GM19467 (cell line): Measurements from ENCODE around the gene MEI1.

Experiments
- ATAC-seq: cut with Tn5 transposase; IDR thresholded peaks from one replicate; pipeline ENCODE4 v1.9.1; 2021; ENCODE audit warnings: mild to moderate bottlenecking, moderate library complexity; ENCODE audit not compliant: unreplicated experiment

Gene MEI1

DNA sequence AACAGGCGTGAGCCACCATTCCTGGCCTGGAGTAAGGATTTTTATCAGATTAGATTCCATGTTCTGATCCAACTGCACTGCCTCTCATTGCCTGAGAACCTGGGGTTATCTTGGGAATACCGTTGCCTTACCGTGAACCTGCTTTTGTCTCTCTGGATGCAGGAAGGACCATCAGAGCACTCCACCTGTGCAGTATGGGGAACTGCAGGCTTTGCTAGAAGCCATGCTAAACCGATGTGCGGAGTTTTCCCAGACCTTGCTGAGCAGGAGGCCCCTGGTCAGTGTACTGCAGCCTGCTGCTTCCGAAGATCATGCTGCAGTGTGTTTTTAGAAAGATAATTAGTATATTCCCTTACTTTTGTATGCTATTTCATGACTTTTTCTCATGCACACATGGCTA is 43.6 kb downstream of the MEI1 start:
- ATAC-seq, result no peak

DNA sequence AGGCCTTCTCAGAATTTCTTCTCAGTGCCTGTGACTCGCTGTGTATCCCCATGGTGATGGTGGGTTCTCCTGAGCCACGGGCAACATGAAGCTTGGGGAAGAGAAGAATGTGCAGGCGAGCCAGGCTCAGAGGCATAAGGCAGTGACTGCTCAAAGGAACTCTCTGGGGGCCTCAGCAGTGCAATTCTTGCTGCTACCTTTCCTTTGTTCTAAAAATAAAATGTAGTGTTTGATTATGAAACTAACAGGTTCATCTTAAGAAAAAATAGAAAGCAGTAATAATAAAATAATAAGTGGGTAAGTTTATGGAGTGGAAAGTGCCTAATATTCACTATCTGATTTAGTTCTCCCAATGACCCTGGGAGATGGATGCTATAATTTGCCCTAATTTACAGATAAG is 46.7 kb downstream of the MEI1 start:
- no peak for ATAC-seq

- no peak for ATAC-seq
Observed at GRCh38 chr22:41746567-41747400, 47.5 kb downstream of the MEI1 start.

DNA sequence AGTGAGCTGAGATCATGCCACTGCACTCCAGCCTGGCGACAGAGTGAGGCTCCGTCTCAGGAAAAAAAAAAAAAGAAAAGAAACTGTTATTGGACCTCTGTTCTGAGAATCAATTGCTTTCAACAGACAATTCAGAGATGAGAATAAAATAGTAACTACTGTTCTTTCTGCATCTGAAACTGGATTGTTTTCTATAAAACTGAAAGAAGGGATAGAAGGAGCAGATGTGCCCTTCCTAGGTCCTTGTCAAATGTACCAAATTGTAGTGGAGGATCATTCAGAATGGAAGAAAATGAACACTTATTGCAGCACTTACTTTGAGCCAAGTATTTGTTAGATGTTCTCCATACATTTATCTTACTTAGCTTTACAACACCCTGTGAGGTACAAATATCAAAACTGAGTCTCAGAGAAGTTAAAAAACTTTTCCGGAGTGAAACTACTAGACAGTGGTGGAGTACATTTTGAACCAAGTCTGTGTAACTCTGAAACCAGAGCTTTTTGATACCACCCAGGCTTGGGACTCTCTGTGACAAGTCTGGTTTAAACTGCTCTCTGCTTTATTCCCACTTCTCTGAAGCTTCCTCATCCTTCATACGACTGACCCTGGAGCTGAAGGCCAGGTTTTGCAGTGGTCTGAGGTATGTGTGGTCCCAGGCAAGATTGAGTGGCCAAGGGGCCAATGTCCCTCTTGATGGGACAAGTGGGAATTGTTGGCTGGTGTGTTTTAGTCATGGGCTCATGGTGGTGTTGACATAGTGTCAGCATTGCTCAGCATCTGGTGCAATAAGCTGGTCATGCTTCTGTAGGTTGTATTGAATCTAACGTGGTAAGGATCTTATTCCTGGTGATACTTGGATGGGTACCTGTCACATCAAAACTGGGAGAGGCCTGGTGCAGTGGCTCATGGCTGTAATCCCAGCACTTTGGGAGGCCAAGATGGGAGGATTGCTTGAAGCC is 53.0 kb downstream of the MEI1 start:
- no peak for ATAC-seq

- ATAC-seq, result no peak
Observed at GRCh38 chr22:41753984-41754383, 54.7 kb downstream of the MEI1 start.

- ATAC-seq, result no peak
Observed at GRCh38 chr22:41757502-41757901, 58.2 kb downstream of the MEI1 start.

- ATAC-seq, result no peak
Observed at GRCh38 chr22:41758231-41758630, 58.9 kb downstream of the MEI1 start.

GRCh38 chr22:41762980-41763779 is 63.9 kb downstream of the MEI1 start:
- ATAC-seq, result no peak

DNA sequence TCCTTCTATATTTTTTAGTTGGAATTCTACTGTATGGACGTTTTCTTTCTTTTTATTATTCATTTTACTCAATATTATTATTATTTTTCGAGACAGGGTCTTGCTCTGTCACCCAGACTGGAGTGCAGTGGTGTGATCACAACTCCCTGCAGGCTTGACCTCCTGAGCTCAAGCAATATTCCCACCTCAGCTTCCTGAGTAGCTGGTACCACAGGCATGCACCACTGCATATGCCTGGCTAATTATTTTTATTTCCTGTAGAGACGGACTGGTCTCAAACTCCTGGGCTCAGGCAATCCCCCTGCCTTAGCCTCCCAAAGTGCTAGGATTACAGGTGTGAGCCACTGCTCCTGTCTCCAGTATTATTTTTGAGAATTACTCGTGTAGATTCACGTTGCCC is 67.2 kb downstream of the MEI1 start:
- no peak for ATAC-seq

GRCh38 chr22:41768430-41768829 is 69.1 kb downstream of the MEI1 start:
- ATAC-seq, result no peak

DNA sequence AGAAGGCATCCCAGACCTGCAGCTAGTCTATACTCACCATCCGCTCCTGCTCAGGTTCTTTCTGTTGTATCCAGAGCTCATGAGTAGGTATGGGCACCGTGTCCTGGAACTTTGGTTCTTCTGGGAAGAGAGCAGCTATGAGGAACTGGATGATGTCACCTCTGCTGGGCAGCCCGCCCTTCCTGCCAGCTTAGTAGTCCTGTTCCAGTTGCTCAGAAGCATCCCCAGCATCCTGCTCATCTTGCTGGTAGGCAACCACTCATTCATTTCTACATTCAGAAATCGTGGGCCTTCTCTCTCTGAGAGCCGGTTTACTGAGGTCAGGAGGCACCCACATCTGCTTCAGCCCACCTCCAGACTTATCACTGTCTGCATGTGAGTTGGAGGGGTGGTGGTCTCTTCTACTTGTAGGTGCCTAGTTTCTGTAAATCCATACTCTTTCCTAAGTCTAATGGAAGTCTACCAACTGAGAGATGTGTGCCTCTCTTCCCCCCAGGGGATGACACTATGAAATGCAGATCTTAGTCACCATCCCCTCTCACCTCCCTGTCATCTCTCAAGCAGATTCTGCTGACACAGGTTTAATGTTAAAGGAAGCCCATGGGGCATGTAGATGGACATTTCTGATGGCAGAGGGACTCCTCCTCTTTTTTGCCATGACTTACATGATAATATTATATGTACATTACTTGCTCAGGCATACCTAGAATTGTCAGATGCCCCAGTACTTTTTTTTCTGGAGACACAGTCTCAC is 71.6 kb downstream of the MEI1 start:
- ATAC-seq, result no peak

DNA sequence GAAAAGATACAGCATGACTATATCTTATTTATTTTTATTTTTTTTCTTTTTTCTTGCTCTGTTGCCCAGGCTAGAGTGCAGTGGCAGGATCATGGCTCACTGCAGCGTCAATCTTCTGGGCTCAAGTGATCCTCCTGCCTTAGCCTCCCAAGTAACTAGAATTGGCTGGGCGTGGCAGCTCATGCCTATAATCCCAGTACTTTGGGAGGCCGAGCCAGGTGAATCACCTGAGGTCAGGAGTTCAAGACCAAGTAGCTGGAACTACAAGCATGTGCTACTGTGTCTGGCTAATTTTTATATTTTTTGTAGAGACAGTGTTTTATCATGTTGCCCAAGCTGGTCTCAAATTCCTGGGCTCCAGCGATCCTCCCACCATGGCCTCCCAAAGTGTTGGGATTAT is 72.9 kb downstream of the MEI1 start:
- ATAC-seq, result no peak

GRCh38 chr22:41772645-41773044 is 73.3 kb downstream of the MEI1 start:
- ATAC-seq, result no peak

DNA sequence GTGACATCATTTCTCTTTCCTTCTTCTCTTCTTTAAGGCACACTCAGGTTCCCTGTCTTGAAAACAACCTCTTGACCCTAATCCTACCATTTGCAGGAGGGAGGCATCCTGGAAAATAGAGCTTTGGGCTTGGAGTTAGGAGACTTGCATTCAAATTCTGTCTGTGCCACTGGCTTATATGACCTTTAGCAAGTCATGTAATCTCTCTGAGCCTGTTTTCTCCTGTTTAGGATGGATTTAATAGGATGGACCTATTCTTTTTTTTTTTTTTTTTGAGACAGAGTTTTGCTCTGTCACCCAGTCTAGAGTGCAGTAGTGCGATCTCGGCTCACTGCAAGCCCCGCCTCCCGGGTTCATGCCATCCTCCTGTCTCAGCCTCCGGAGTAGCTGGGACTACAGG is 76.0 kb downstream of the MEI1 start:
- no peak for ATAC-seq

DNA sequence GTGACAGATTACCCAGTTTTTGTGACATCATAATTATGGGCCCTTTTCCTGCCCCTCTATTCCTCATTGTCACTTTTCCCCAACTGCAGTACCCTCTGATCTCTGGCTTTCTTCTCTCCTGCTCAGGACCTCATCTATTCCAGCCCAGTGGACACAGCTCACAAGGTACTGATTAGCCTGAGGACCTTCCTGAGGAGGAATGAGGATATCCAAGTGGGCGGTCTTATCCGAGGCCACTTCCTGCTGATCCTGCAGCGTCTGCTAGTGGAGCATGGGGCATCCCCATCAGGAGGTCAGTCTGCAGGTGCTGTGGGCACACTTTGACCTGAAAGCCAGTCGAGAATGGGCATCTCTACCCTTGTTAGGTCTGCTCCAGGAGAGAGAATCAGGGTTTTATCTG is 76.7 kb downstream of the MEI1 start:
- ATAC-seq, result no peak

DNA sequence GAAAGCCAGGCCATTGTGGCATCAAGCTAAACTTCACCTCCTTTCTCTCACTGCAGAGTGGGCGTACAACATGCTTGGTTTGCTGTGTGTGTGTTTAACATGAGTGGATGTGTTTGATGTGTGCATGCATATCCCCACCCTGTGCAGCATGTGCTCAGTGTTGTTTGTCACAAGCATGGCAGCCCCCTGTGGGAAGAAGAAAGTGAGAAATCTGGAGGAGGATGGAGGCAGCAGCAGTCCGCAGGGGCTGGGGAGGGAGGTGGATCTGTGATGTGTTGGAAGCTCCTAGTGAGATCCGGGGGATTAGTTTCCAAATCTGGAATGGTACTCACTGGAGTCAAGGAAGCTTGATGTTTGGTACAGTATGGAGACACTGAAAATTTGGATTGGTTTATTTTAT is 77.1 kb downstream of the MEI1 start:
- ATAC-seq, result no peak

GRCh38 chr22:41777749-41778425 is 78.6 kb downstream of the MEI1 start:
- ATAC-seq, result no peak

DNA sequence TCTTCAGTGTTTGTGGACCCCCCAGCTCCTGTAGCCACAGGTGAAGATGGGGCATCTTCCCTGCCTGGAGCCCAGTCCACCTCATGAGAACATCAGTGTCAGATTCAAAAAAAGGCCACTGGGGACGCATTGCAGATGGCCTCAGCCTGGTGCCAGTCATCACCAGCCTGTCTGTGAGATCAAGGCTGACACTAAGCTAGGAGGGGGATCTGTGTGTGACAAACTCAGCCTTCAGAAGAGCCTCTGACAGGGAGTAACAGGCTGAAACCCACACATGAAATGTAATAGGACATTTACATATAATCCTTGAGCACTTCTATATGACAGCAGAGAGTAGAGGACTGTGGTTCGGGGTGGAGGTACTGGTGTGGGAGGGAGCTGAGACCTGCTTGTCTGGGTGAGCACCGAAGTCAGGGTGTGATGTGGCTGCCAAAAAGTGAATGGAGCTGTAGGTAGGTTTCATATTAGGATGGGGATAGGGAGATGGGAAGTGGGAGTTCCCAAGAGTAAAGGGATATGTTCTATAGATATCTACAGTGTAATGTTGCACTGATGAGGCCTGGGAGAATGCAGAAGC is 80.7 kb downstream of the MEI1 start:
- ATAC-seq, result no peak

DNA sequence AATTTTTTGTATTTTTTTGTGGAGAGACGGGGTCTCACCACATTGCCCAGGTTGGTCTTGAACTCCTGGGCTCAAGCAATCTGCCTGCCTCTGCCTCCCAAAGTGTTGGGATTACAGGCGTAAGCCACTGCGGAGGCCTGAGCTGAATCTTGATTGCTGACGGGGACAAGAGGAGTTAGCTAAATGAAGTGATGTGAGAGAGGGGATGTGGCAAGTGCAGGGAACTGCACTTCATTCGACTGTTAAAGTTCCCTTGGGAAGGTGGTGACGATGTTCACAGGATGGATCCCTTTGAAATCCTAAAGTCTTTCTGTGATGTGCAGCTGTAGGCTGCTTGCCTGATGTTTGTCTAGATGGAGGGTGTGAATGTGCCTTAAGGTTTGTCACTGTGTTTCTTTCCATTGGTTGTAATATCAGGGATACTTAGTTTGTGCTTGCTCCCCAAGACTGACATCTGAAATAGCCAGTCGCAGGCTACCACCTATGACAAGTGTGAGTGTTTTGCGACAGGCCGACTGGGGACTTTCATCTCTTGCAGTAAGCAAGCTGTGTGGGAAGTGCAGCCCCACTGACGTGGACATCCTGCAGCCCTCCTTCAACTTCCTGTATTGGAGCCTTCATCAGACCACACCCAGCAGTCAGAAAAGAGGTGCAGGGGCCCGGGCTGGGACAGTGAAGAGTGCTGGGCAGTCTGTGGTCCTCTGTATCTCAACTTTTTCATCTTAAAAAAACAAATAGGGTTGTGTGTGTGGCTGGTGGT is 81.6 kb downstream of the MEI1 start:
- peak; percentile 85 for ATAC-seq
